GM12878 (cell line): ENCODE results near the gene GAP43.

Experiments
- CREB1 ChIP-seq: IDR thresholded peaks from 2 replicates; pipeline ENCODE4 v1.6.1; 2012; ENCODE audit warnings: low read depth, mild to moderate bottlenecking, inconsistent platforms
- EGR1 ChIP-seq, 2 experiments: IDR thresholded peaks; 1 replicate in 1 of 2; 2 replicates in 1 of 2; pipeline ENCODE4 v1.6.1; 2011 to 2012; ENCODE audit warnings: low read depth in 2 of 2, low read length in 2 of 2, borderline replicate concordance in 1 of 2, mild to moderate bottlenecking in 1 of 2, moderate library complexity in 1 of 2
- HDGF ChIP-seq: fragments of 450-650 bp; IDR thresholded peaks from 2 replicates; pipeline ENCODE4 v1.6.1; 2016; ENCODE audit warnings: antibody characterized with exemption
- PAX8 ChIP-seq: fragments of 450-650 bp; IDR thresholded peaks from 2 replicates; pipeline ENCODE4 v1.6.1; 2017; ENCODE audit warnings: mild to moderate bottlenecking, moderate library complexity
- POLR2A ChIP-seq: IDR thresholded peaks from 2 replicates; pipeline ENCODE4 v1.6.1; 2011; ENCODE audit warnings: low read depth, mild to moderate bottlenecking, low read length
- ZNF274 ChIP-seq: IDR thresholded peaks from one replicate; pipeline ENCODE4 v1.8.0; 2011; ENCODE audit not compliant: insufficient read length, insufficient read depth
- TF ChIP-seq, protein P1 (sequence below): fragments of 450-650 bp; IDR thresholded peaks from 2 replicates; pipeline ENCODE4 v1.6.1; 2017; ENCODE audit warnings: antibody characterized with exemption, mild to moderate bottlenecking, moderate library complexity
- TF ChIP-seq, protein P2 (sequence below), 3 experiments: IDR thresholded peaks in 2 of 3; conservative IDR thresholded peaks in 1 of 3; 2 replicates each; pipeline ENCODE4 v1.5.1; 2011; ENCODE audit warnings: low read depth in 3 of 3, low read length in 3 of 3, mild to moderate bottlenecking in 3 of 3, control low read depth in 2 of 3, moderate library complexity in 2 of 3, inconsistent platforms in 1 of 3, mixed read lengths in 1 of 3; ENCODE audit not compliant: control insufficient read depth in 2 of 3, insufficient read depth in 1 of 3; ENCODE audit errors: extremely low read depth in 1 of 3
- TF ChIP-seq, protein P3 (sequence below): fragments of 450-650 bp; conservative IDR thresholded peaks from 2 replicates; pipeline ENCODE4 v1.6.1; 2017; ENCODE audit warnings: mild to moderate bottlenecking, moderate library complexity
- TF ChIP-seq, protein P4 (sequence below): IDR thresholded peaks from 2 replicates; pipeline ENCODE4 v1.6.1; 2011; ENCODE audit warnings: low read depth, low read length, improper control_type of control experiment, borderline replicate concordance

DNA sequence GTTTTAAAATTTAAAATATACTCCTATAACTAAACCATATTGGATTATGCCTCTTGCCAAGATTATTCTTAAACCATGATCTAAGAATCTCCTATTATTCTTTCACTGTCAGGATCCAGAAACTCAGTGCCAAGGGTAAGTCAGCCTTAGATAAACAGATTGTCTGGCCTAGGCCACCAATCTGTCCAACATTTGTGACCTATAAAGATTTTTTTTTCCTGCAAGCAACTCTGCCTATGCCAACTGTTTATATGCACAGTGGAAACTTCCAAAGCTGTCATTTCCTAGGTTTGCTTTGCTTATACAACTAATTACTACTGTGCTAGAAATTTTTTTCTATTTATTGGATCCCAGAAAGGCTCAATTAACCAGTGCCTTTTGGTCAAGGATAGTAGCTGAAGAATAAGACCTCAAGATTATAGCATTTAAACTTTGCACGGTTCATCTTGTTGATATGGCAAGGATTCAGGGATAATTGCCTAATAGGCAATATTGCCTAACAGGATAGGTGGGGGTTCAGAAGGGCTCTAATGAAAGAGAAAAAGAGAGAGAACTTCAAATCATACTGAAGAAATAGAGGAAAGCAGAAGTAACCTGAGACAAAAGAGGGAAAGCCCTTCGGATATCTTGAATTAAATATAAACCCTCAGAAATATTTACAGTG is 22.8 kb downstream of the GAP43 start:
- TF ChIP-seq, protein P1, sequence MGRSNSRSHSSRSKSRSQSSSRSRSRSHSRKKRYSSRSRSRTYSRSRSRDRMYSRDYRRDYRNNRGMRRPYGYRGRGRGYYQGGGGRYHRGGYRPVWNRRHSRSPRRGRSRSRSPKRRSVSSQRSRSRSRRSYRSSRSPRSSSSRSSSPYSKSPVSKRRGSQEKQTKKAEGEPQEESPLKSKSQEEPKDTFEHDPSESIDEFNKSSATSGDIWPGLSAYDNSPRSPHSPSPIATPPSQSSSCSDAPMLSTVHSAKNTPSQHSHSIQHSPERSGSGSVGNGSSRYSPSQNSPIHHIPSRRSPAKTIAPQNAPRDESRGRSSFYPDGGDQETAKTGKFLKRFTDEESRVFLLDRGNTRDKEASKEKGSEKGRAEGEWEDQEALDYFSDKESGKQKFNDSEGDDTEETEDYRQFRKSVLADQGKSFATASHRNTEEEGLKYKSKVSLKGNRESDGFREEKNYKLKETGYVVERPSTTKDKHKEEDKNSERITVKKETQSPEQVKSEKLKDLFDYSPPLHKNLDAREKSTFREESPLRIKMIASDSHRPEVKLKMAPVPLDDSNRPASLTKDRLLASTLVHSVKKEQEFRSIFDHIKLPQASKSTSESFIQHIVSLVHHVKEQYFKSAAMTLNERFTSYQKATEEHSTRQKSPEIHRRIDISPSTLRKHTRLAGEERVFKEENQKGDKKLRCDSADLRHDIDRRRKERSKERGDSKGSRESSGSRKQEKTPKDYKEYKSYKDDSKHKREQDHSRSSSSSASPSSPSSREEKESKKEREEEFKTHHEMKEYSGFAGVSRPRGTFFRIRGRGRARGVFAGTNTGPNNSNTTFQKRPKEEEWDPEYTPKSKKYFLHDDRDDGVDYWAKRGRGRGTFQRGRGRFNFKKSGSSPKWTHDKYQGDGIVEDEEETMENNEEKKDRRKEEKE = no peak
- TF ChIP-seq, protein P2, sequence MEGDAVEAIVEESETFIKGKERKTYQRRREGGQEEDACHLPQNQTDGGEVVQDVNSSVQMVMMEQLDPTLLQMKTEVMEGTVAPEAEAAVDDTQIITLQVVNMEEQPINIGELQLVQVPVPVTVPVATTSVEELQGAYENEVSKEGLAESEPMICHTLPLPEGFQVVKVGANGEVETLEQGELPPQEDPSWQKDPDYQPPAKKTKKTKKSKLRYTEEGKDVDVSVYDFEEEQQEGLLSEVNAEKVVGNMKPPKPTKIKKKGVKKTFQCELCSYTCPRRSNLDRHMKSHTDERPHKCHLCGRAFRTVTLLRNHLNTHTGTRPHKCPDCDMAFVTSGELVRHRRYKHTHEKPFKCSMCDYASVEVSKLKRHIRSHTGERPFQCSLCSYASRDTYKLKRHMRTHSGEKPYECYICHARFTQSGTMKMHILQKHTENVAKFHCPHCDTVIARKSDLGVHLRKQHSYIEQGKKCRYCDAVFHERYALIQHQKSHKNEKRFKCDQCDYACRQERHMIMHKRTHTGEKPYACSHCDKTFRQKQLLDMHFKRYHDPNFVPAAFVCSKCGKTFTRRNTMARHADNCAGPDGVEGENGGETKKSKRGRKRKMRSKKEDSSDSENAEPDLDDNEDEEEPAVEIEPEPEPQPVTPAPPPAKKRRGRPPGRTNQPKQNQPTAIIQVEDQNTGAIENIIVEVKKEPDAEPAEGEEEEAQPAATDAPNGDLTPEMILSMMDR (IDR thresholded peaks at IDR 0.05 in 2 of 3, conservative IDR thresholded peaks at IDR 0.05 in 1 of 3; ENCODE audit: control insufficient read depth in 2 of 3, extremely low read depth in 1 of 3, insufficient read depth in 1 of 3, low read depth in 3 of 3, low read length in 3 of 3) = no peak
- no peak for TF ChIP-seq HDGF
- TF ChIP-seq EGR1 (IDR thresholded peaks at IDR 0.05; ENCODE audit: borderline replicate concordance in 1 of 2, low read depth in 2 of 2, low read length in 2 of 2) = no peak
- TF ChIP-seq, protein P3, sequence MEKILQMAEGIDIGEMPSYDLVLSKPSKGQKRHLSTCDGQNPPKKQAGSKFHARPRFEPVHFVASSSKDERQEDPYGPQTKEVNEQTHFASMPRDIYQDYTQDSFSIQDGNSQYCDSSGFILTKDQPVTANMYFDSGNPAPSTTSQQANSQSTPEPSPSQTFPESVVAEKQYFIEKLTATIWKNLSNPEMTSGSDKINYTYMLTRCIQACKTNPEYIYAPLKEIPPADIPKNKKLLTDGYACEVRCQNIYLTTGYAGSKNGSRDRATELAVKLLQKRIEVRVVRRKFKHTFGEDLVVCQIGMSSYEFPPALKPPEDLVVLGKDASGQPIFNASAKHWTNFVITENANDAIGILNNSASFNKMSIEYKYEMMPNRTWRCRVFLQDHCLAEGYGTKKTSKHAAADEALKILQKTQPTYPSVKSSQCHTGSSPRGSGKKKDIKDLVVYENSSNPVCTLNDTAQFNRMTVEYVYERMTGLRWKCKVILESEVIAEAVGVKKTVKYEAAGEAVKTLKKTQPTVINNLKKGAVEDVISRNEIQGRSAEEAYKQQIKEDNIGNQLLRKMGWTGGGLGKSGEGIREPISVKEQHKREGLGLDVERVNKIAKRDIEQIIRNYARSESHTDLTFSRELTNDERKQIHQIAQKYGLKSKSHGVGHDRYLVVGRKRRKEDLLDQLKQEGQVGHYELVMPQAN = no peak
- no peak for TF ChIP-seq PAX8
- no peak for TF ChIP-seq CREB1
- TF ChIP-seq, protein P4, sequence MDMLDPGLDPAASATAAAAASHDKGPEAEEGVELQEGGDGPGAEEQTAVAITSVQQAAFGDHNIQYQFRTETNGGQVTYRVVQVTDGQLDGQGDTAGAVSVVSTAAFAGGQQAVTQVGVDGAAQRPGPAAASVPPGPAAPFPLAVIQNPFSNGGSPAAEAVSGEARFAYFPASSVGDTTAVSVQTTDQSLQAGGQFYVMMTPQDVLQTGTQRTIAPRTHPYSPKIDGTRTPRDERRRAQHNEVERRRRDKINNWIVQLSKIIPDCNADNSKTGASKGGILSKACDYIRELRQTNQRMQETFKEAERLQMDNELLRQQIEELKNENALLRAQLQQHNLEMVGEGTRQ = no peak
- no peak for TF ChIP-seq ZNF274
- TF ChIP-seq POLR2A = no peak
